ENCODE results near the gene PRPF4. TPM values are rescaled to one million over a fixed set of nuclear protein-coding genes. Genes with fewer than 3 reads are reported as not detected.
"Not testable (repeated sequence)": the region's sequence is repeated elsewhere in the genome, so short reads cannot be mapped to it uniquely, and the experiment has no call there.

Gene PRPF4
- total RNA-seq, 1 donor from 2014 or later: 29.4 TPM

GRCh38 chr9:113246928-113247327 lies 28.5 kb upstream of the PRPF4 start:
- no peak for TF ChIP-seq CTCF (IDR thresholded peaks at IDR 0.05; ENCODE audit: unreplicated experiment)
- H3K9me3 Mint-ChIP-seq: peaks cover 7% of the 10 kb centered on the region

GRCh38 chr9:113247640-113248039 lies 27.8 kb upstream of the PRPF4 start:
- TF ChIP-seq CTCF (IDR thresholded peaks at IDR 0.05; ENCODE audit: unreplicated experiment): no peak
- no peaks in the 10 kb centered on the region for H3K27me3 Mint-ChIP-seq (ENCODE audit: low read depth)
- DNase-seq (ENCODE audit: low spot score in 2 of 2, unreplicated experiment in 2 of 2): no peak
- no peak overlapping the region for H3K4me3 Mint-ChIP-seq
- peaks cover 7% of the 10 kb centered on the region for H3K9me3 Mint-ChIP-seq
- H3K27ac Mint-ChIP-seq: no peak overlapping the region
- peaks cover 10% of the 10 kb centered on the region for H3K36me3 Mint-ChIP-seq
- peaks cover 9% of the 10 kb centered on the region for H3K4me1 Mint-ChIP-seq

More at GRCh38 chr9:113246928-113247327, 28.5 kb upstream of the PRPF4 start:
- peaks cover 9% of the 10 kb centered on the region for H3K4me1 Mint-ChIP-seq
- no peak overlapping the region for H3K27ac Mint-ChIP-seq
- no peak for DNase-seq (ENCODE audit: low spot score in 2 of 2, unreplicated experiment in 2 of 2)
- H3K27me3 Mint-ChIP-seq (ENCODE audit: low read depth): no peaks in the 10 kb centered on the region
- H3K36me3 Mint-ChIP-seq: peaks cover 10% of the 10 kb centered on the region
- no peak overlapping the region for H3K4me3 Mint-ChIP-seq

GRCh38 chr9:113249661-113250060 lies 25.8 kb upstream of the PRPF4 start:
- H3K36me3 Mint-ChIP-seq: peaks cover 12% of the 10 kb centered on the region
- H3K4me3 Mint-ChIP-seq; H3K27me3 Mint-ChIP-seq (ENCODE audit: low read depth); H3K9me3 Mint-ChIP-seq; DNase-seq (ENCODE audit: low spot score in 2 of 2, unreplicated experiment in 2 of 2); H3K27ac Mint-ChIP-seq; H3K4me1 Mint-ChIP-seq: not testable (repeated sequence)

- Mint-ChIP-seq H3K4me1 (peaks cover 1% of the 10 kb centered on the region), H3K27ac (no peak overlapping the region), H3K9me3 (peaks cover 7% of the 10 kb centered on the region), H3K36me3 (peaks cover 12% of the 10 kb centered on the region), H3K4me3 (no peak overlapping the region), H3K27me3 (ENCODE audit: low read depth) (no peaks in the 10 kb centered on the region)
- no peak for TF ChIP-seq CTCF (IDR thresholded peaks at IDR 0.05; ENCODE audit: unreplicated experiment)
- DNase-seq (ENCODE audit: low spot score in 2 of 2, unreplicated experiment in 2 of 2): no peak
Observed at GRCh38 chr9:113250807-113251206, 24.7 kb upstream of the PRPF4 start.

- no peak for DNase-seq (ENCODE audit: low spot score in 2 of 2, unreplicated experiment in 2 of 2)
- Mint-ChIP-seq H3K4me1 (no peaks in the 10 kb centered on the region), H3K27ac (no peak overlapping the region), H3K4me3 (no peak overlapping the region), H3K27me3 (ENCODE audit: low read depth) (no peaks in the 10 kb centered on the region), H3K9me3 (peaks cover 3% of the 10 kb centered on the region), H3K36me3 (peaks cover 22% of the 10 kb centered on the region)
- TF ChIP-seq CTCF (IDR thresholded peaks at IDR 0.05; ENCODE audit: unreplicated experiment): no peak
Observed at GRCh38 chr9:113254991-113255390, 20.5 kb upstream of the PRPF4 start.

- H3K9me3 Mint-ChIP-seq: peaks cover 3% of the 10 kb centered on the region
- H3K4me1 Mint-ChIP-seq: no peaks in the 10 kb centered on the region
- no peak for DNase-seq (ENCODE audit: low spot score in 2 of 2, unreplicated experiment in 2 of 2)
- H3K4me3 Mint-ChIP-seq: no peak overlapping the region
- no peak for TF ChIP-seq CTCF (IDR thresholded peaks at IDR 0.05; ENCODE audit: unreplicated experiment)
- H3K27ac Mint-ChIP-seq: no peak overlapping the region
- H3K36me3 Mint-ChIP-seq: peaks cover 26% of the 10 kb centered on the region
- no peaks in the 10 kb centered on the region for H3K27me3 Mint-ChIP-seq (ENCODE audit: low read depth)
Observed at GRCh38 chr9:113255438-113255837, 20.0 kb upstream of the PRPF4 start.
